Esophagus squamous epithelium (tissue), 5 donors: ENCODE measurements around the gene RPS4Y2. TPM values are rescaled to one million over a fixed set of nuclear protein-coding genes. Genes with fewer than 3 reads are reported as not detected.

ENCODE experiments used
- DNase-seq: peaks from one replicate; lab custom pipeline; 2025; lab: John Stamatoyannopoulos, UW
- H3K27ac ChIP-seq, 4 donors: fragments of 200-600 bp; sonication (generic); one replicate each; pipeline ENCODE4 v1.5.1; 2016 to 2019; ENCODE audit warnings: mild to moderate bottlenecking in 1 of 4
- H3K27me3 ChIP-seq, 4 donors: fragments of 200-600 bp; sonication (generic); 1 replicate in 3 of 4; 2 replicates in 1 of 4; pipeline versions ENCODE4 v1.5.1 to v1.6.0; 2017 to 2021; ENCODE audit warnings: antibody characterized with exemption in 1 of 4
- H3K36me3 ChIP-seq, 3 donors: fragments of 200-600 bp; sonication (generic); one replicate each; pipeline ENCODE4 v1.5.1; 2016 to 2019
- H3K4me1 ChIP-seq, 3 donors: fragments of 200-600 bp; sonication (generic); one replicate each; pipeline ENCODE4 v1.5.1; 2017 to 2019
- H3K4me3 ChIP-seq, 4 donors: fragments of 200-600 bp; sonication (generic); 1 replicate in 3 of 4; 2 replicates in 1 of 4; pipeline ENCODE4 v1.5.1; 2016 to 2019; ENCODE audit warnings: mild to moderate bottlenecking in 2 of 4, moderate library complexity in 1 of 4
- H3K9me3 ChIP-seq, 3 donors: fragments of 200-600 bp; sonication (generic); one replicate each; pipeline ENCODE4 v1.5.1; 2016 to 2019
- POLR2A ChIP-seq, 4 donors: fragments of 450-650 bp; IDR thresholded peaks; one replicate each; pipeline ENCODE4 v1.6.1; 2017; ENCODE audit warnings: antibody characterized with exemption in 4 of 4, mild to moderate bottlenecking in 4 of 4, moderate library complexity in 3 of 4
- WGBS, 2 donors: methylation state at CpG; one replicate each; pipeline ENCODE4 v1.1.5; 2018; 5-methylcytosine and 5-hydroxymethylcytosine counted together
- intact Hi-C: fragments of 100-400 bp; cut with DNase I; formaldehyde crosslinking; loops from one replicate; pipeline ENCODE4 v1.15.0; 2022
- total RNA-seq, 4 donors: library from RNA; depleted of rRNA; stranded (reverse); fragments of >200 nt; gene quantifications; one replicate each; pipeline ENCODE4 v1.1.0, GENCODE V29; 2016
- TF ChIP-seq, protein P1 (sequence below), 6 experiments: fragments of 450-650 bp in 4 of 6; fragments of 200-600 bp in 2 of 6; sonication (generic) in 2 of 6; IDR thresholded peaks; one replicate each; pipeline ENCODE4 v1.5.1; 2016 to 2019; ENCODE audit warnings: antibody characterized with exemption in 6 of 6, mild to moderate bottlenecking in 4 of 6, moderate library complexity in 4 of 6
- donor health status: DM: yes; HTN: yes; CAD: no.

The RPS4Y2 gene
- total RNA-seq, 4 donors from 2014 or later = not detected

DNA sequence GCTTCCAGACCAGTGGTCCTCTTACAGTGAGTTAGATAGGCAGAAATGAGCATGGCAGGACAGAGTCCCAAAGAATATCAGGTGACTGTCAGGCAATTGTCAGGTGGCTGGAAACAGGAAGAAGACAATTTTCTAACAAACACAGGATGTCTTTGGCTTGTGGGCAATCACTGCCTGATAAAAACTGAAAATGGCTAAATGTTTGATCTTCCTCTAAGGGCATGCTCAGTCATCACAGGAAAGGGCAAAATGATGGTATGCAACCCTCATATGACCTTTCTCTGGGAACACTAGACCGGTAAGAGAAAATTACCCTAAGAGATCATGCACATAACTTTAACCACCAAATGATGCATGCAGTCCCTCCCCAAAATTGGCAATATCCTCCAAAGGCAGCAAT is 57.6 kb downstream of the RPS4Y2 start:
- Histone ChIP-seq H3K9me3 (no peaks in the 10 kb centered on the region), H3K27me3 (no peaks in the 10 kb centered on the region), H3K4me3 (no peak overlapping the region), H3K27ac (no peak overlapping the region), H3K4me1 (no peaks in the 10 kb centered on the region), H3K36me3 (no peaks in the 10 kb centered on the region)
- no peak for DNase-seq
- intact Hi-C loops = no loop called here
- 64% methylated on average over 1 of the region's 1 CpG; no CpG with 5 or more reads in 1 of the 2 donors for WGBS, 2 donors
- TF ChIP-seq POLR2A (IDR thresholded peaks at IDR 0.05) = no peak
- TF ChIP-seq, protein P1, sequence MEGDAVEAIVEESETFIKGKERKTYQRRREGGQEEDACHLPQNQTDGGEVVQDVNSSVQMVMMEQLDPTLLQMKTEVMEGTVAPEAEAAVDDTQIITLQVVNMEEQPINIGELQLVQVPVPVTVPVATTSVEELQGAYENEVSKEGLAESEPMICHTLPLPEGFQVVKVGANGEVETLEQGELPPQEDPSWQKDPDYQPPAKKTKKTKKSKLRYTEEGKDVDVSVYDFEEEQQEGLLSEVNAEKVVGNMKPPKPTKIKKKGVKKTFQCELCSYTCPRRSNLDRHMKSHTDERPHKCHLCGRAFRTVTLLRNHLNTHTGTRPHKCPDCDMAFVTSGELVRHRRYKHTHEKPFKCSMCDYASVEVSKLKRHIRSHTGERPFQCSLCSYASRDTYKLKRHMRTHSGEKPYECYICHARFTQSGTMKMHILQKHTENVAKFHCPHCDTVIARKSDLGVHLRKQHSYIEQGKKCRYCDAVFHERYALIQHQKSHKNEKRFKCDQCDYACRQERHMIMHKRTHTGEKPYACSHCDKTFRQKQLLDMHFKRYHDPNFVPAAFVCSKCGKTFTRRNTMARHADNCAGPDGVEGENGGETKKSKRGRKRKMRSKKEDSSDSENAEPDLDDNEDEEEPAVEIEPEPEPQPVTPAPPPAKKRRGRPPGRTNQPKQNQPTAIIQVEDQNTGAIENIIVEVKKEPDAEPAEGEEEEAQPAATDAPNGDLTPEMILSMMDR (IDR thresholded peaks at IDR 0.05) = no peak

DNA sequence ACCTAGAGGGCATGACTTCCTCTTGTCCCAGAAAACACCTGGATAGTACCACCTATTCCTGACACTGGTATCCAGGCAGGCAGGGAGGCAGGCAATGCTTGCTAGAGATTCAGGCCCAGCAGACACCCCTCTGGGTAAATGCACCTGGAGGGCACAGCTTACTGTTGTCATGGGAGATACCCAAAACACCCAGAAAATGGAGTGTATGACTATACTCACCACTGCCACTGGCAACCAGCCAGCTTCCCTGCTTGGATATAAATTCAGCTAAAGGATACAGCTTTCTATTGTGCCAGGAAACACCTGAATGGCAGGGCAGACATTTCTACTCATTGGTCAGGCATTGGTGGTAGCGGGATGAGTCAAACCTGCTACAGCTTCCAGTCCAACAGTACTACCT is 58.9 kb downstream of the RPS4Y2 start:
- Histone ChIP-seq H3K4me1 (no peaks in the 10 kb centered on the region), H3K27me3 (no peaks in the 10 kb centered on the region), H3K36me3 (no peaks in the 10 kb centered on the region), H3K4me3 (no peak overlapping the region), H3K27ac (no peak overlapping the region), H3K9me3 (no peaks in the 10 kb centered on the region)
- no peak for DNase-seq
- TF ChIP-seq POLR2A (IDR thresholded peaks at IDR 0.05) = no peak
- TF ChIP-seq, protein P1 (IDR thresholded peaks at IDR 0.05) = no peak
- intact Hi-C loops = no loop called here
- no CpG with 5 or more reads among the region's 1 CpG for WGBS, 2 donors

DNA sequence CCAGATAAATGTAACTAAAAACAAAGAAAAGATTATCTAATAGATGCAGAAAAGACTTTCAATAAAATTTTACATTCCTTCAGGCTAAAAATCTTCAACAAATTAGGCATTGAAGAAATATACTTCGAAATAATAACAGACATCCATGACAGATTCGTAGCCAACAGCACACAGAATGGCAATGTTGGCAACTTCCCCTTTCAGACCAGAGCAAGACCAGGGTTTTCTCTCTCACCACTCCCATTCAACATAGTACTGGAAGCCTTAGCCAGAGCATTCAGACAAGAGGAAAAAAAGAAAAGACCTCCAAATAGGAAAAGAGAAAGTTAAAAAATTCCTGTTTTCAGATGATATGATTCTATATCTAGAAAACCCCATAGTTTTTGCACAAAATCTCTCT is 61.2 kb downstream of the RPS4Y2 start:
- Histone ChIP-seq H3K9me3 (no peaks in the 10 kb centered on the region), H3K27ac (no peak overlapping the region), H3K4me3 (no peak overlapping the region), H3K27me3 (no peaks in the 10 kb centered on the region), H3K36me3 (no peaks in the 10 kb centered on the region), H3K4me1 (no peaks in the 10 kb centered on the region)
- intact Hi-C loops = no loop called here
- TF ChIP-seq, protein P1 (IDR thresholded peaks at IDR 0.05) = no peak
- no peak for TF ChIP-seq POLR2A (IDR thresholded peaks at IDR 0.05)
- DNase-seq = no peak
- WGBS, 2 donors = 47% methylated on average over 2 of the region's 2 CpGs; no CpG with 5 or more reads in 1 of the 2 donors

Other genes with a start within 250 kb of the RPS4Y2 start
- 10 to 100 TPM in 2 of 4 donors, not detected in 2; 20.4 to 24.0 TPM for gene EIF1AY, start 180.3 kb upstream of the RPS4Y2 start, total RNA-seq